ENCODE measurements around the gene PROB1.

DNA sequence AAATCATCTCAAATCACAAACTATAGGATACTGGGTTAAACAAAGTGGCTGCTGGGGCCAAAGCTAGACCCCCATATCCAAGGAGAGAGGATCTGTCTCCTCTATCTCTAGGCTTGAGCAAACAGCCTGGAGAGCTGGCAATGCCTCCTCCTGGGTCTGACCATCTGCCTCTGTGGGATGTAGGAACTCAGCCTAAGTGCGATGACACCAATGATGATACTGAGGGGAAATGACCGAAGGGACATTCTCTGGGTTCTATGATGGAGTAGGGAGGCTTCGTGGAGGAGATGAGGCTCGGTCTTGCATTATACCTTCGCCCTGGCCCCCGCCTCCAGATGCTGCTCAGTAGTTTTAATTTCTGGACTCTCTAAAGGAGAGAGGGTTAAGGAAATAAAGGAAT lies 18.2 kb upstream of the PROB1 start:
- TF ChIP-seq POLR2AphosphoS5 (IDR thresholded peaks at IDR 0.05; ENCODE audit: low read depth, low read length), result no peak
- TF ChIP-seq, protein P1, sequence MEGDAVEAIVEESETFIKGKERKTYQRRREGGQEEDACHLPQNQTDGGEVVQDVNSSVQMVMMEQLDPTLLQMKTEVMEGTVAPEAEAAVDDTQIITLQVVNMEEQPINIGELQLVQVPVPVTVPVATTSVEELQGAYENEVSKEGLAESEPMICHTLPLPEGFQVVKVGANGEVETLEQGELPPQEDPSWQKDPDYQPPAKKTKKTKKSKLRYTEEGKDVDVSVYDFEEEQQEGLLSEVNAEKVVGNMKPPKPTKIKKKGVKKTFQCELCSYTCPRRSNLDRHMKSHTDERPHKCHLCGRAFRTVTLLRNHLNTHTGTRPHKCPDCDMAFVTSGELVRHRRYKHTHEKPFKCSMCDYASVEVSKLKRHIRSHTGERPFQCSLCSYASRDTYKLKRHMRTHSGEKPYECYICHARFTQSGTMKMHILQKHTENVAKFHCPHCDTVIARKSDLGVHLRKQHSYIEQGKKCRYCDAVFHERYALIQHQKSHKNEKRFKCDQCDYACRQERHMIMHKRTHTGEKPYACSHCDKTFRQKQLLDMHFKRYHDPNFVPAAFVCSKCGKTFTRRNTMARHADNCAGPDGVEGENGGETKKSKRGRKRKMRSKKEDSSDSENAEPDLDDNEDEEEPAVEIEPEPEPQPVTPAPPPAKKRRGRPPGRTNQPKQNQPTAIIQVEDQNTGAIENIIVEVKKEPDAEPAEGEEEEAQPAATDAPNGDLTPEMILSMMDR (IDR thresholded peaks at IDR 0.05), result no peak
- TF ChIP-seq SMC3 (IDR thresholded peaks at IDR 0.05; ENCODE audit: low read depth, low read length), result no peak
- no peak for TF ChIP-seq ELF1 (IDR thresholded peaks at IDR 0.05)

Data from SK-N-SH (cell line).